GM06990 (cell line): Measurements from ENCODE around the gene CSRP3.

Experiments used
- DNase-seq: peaks from one replicate; pipeline ENCODE4 v3.0.0-alpha.2; 2011; ENCODE audit not compliant: insufficient read length; ENCODE audit errors: extremely low read depth
- H3K27me3 ChIP-seq: replicated peaks from 2 replicates; pipeline ENCODE4 v1.6.0; 2011; ENCODE audit warnings: low read length; ENCODE audit not compliant: control insufficient read depth, insufficient read depth
- H3K36me3 ChIP-seq: 2 replicates; pipeline ENCODE4 v1.5.1; 2011; ENCODE audit warnings: low read length; ENCODE audit not compliant: control insufficient read depth, insufficient read depth
- H3K4me3 ChIP-seq: replicated peaks from 2 replicates; pipeline ENCODE4 v1.5.1; 2011; ENCODE audit warnings: low read depth, mild to moderate bottlenecking, control low read depth, low read length
- TF ChIP-seq, protein P1 (sequence below): IDR thresholded peaks from 2 replicates; pipeline ENCODE4 v1.5.1; 2011; ENCODE audit warnings: low read length, control low read depth, mild to moderate bottlenecking, inconsistent platforms; ENCODE audit not compliant: insufficient read depth, poor library complexity, severe bottlenecking

CSRP3 gene

DNA sequence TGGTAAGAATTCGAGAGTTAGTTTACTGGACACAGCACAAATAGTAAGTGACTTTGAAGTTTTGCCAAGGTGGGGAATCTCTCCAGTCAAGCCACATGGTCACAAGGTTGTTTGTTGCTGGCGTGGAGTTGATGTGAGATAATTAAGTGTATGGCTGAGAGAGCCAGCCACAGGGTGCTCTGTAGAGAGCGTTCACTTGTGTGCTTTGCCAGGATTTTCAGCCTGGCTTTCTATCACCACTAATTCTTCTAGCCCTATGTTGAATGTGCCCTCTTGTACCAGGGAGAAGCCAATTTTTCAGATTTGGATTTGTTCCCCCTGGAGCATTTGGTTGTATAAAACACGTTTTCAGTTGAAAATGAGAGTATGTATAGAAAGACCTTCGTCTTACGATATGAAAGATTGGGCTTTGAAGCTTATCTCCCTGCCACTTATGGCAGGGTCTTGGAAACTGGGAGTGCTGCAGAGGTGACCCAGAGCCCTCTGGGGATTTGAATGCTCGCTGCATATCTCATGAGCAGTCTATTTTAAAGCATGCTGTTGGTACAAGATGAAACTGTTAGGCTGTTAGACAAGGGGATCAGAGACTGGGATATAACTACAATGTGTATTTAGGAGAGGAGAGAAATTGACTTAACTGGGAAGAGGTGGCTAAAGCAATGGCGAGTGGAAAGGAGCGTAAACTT is 28.6 kb downstream of the CSRP3 start:
- Histone ChIP-seq H3K27me3 (no peaks in the 10 kb centered on the region), H3K4me3 (no peak overlapping the region), H3K36me3 (peaks cover 11% of the 10 kb centered on the region)
- no peak for DNase-seq
- TF ChIP-seq, protein P1, sequence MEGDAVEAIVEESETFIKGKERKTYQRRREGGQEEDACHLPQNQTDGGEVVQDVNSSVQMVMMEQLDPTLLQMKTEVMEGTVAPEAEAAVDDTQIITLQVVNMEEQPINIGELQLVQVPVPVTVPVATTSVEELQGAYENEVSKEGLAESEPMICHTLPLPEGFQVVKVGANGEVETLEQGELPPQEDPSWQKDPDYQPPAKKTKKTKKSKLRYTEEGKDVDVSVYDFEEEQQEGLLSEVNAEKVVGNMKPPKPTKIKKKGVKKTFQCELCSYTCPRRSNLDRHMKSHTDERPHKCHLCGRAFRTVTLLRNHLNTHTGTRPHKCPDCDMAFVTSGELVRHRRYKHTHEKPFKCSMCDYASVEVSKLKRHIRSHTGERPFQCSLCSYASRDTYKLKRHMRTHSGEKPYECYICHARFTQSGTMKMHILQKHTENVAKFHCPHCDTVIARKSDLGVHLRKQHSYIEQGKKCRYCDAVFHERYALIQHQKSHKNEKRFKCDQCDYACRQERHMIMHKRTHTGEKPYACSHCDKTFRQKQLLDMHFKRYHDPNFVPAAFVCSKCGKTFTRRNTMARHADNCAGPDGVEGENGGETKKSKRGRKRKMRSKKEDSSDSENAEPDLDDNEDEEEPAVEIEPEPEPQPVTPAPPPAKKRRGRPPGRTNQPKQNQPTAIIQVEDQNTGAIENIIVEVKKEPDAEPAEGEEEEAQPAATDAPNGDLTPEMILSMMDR: no peak

DNA sequence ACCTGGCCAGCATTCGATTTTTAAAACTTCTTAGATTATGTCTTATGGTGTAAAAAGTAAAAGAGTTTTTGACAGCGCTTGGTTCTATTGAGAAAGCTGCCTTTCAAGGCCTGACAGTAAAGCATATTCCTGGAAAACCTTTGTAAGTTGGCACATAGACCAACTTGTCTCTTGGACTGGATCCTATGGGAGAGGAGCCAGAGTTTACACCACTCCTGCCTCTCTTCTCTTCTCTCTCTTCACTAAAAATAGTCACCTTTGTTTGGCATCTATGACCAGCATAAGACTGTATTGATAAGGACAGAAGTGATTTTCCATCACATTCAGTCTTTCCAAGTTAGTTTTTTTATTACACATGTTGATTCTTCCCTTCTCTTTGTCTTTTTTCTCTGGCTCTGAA is 33.7 kb downstream of the CSRP3 start:
- DNase-seq: no peak
- TF ChIP-seq, protein P1: no peak
- Histone ChIP-seq H3K4me3 (no peak overlapping the region), H3K27me3 (no peaks in the 10 kb centered on the region), H3K36me3 (peaks cover 6% of the 10 kb centered on the region)

DNA sequence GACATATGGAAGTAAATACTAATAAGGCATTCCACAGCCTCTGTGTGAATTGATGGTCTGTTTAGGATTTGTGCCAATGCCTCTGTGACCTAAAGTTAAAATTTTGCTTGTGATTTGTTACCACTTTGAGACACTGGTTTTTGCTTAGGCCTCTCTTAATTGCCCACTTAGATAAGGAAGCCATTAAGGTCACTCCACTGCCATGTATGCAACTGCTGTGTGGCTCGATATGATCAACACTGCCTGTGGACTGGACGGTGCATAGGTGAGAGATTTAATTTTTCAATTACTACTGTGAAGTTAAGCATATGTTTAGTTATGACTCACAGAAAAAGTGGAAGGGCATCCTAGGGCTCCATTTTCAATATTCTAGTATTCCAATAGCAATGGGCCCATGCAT is 36.9 kb downstream of the CSRP3 start:
- Histone ChIP-seq H3K27me3 (no peaks in the 10 kb centered on the region), H3K36me3 (no peaks in the 10 kb centered on the region; the same call in none of the 2 replicates)
- TF ChIP-seq, protein P1: no peak

DNA sequence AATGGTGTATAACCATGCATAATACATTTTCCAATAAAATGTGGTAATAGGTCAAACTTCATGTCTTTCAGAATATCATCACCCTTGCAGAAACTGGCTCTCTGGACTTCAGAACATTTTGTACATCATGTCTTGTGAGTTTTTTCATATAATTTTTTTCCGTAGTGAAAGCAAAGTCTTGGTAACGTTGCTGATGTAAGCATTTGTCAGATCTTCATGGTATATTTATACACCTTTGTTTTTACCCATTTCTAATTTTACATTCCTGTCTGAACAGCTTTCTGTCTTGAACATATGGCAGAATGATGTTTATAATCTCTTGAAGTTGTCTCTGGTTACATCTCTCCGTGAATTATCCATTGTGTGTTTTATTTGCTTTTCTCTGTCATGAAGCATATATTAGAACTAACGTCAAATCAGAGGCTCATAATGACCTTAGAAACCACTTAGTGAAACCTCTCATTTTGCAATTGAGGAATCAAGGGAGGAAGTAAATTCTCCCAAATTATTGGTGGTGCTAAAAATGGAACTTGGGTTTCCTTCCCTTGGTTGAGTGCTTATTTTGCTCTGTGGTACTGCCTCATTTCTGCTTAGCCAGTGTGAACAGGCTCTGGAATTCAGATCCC is 37.4 kb downstream of the CSRP3 start:
- H3K27me3 ChIP-seq: no peaks in the 10 kb centered on the region
- H3K4me3 ChIP-seq: no peak overlapping the region
- peaks cover 3% of the 10 kb centered on the region for H3K36me3 ChIP-seq
- TF ChIP-seq, protein P1: no peak
- DNase-seq: no peak

More for the DNA sequence above, 36.9 kb downstream of the CSRP3 start:
- no peak overlapping the region for H3K4me3 ChIP-seq
- DNase-seq: no peak

DNA sequence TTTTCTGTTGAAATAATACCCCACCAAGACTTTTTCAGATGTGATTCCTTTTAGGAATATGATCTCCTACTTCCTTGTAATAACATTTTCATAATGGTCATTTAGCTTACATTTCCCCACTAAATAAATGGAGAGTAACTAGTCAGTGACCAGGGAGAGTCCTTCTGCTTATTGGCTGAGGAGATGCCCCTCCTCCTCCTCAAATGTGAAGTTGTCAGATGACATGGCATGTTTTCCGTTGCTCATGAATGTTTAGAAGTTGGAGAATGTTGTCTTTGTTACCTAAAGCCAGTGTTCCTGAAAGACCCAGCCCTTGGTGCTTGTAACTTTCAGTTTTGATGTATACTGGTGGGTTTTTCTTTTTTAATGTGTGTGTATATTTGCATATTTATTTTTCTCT is 38.2 kb downstream of the CSRP3 start:
- TF ChIP-seq, protein P1: no peak
- peaks cover 3% of the 10 kb centered on the region for H3K36me3 ChIP-seq
- no peak overlapping the region for H3K4me3 ChIP-seq
- H3K27me3 ChIP-seq: no peaks in the 10 kb centered on the region
- no peak for DNase-seq
